Stimulated activated naive CD8-positive, alpha-beta T cell treated with anti-CD3 and anti-CD28 coated beads, Interleukin-15, Interleukin-2, amounts not matched to agents 100 U/mL and 50 U/mL, for 24 hours (primary cell): Measurements from ENCODE around the gene NDRG2.
"Not testable (repeated sequence)": the region's sequence is repeated elsewhere in the genome, so short reads cannot be mapped to it uniquely, and the experiment has no call there.

Experiments used
- ATAC-seq: fragments of 150-1000 bp; cut with Tn5 transposase; one replicate; pipeline ENCODE4 v1.10.0; 2021
- DNase-seq: peaks from one replicate; pipeline ENCODE4 v3.0.0; 2021

NDRG2 gene

GRCh38 chr14:21009721-21010120 lies 15.1 kb downstream of the NDRG2 start:
- DNase-seq, ATAC-seq: not testable (repeated sequence)

GRCh38 chr14:21003788-21004346 lies 21.0 kb downstream of the NDRG2 start:
- DNase-seq = no peak
- no peak for ATAC-seq

- ATAC-seq (no peak), DNase-seq (no peak)
Measured at GRCh38 chr14:21001218-21001617, 23.6 kb downstream of the NDRG2 start.

GRCh38 chr14:20999591-20999990 lies 25.3 kb downstream of the NDRG2 start:
- DNase-seq = no peak
- ATAC-seq = no peak

- no peak for DNase-seq
- ATAC-seq = peak; percentile 28
Measured at GRCh38 chr14:20998674-20999366, 26.0 kb downstream of the NDRG2 start, which contains the start of gene SLC39A2. Gene SLC39A2, plus strand, starts transcription at chr14:20999293. Its CDS starts 154 bp downstream, at chr14:20999447.

GRCh38 chr14:20998139-20998538 lies 26.7 kb downstream of the NDRG2 start:
- no peak for ATAC-seq

GRCh38 chr14:20997564-20997963 lies 27.3 kb downstream of the NDRG2 start:
- ATAC-seq (no peak), DNase-seq (no peak)

More at GRCh38 chr14:20998139-20998538, 26.7 kb downstream of the NDRG2 start:
- no peak for DNase-seq

- DNase-seq (no peak), ATAC-seq (no peak)
Measured at GRCh38 chr14:20997115-20997514, 27.7 kb downstream of the NDRG2 start.

GRCh38 chr14:20996521-20996920 lies 28.3 kb downstream of the NDRG2 start:
- DNase-seq (no peak), ATAC-seq (no peak)

- ATAC-seq = peak; percentile 98
Measured at GRCh38 chr14:20989787-20990600, 34.9 kb downstream of the NDRG2 start, which contains the start of gene METTL17. Gene METTL17, plus strand, starts transcription at chr14:20989980. Its CDS starts 23 bp downstream, at chr14:20990003.

GRCh38 chr14:20989471-20989786 lies 35.4 kb downstream of the NDRG2 start:
- DNase-seq (no peak), ATAC-seq (no peak)

More at GRCh38 chr14:20989787-20990600, 34.9 kb downstream of the NDRG2 start, which contains the start of gene METTL17:
- peak; percentile 88 for DNase-seq

GRCh38 chr14:20988717-20989470 lies 36.0 kb downstream of the NDRG2 start:
- DNase-seq (no peak), ATAC-seq (no peak)

GRCh38 chr14:20986811-20987210 lies 38.0 kb downstream of the NDRG2 start:
- DNase-seq (no peak), ATAC-seq (no peak)

- not testable (repeated sequence) for ATAC-seq, DNase-seq
Measured at GRCh38 chr14:20985650-20986049, 39.2 kb downstream of the NDRG2 start.

- DNase-seq = no peak
- ATAC-seq = no peak
Measured at GRCh38 chr14:20982646-20983369, 42.1 kb downstream of the NDRG2 start.

GRCh38 chr14:20980906-20981305 lies 44.0 kb downstream of the NDRG2 start:
- ATAC-seq (no peak), DNase-seq (no peak)

GRCh38 chr14:20978687-20979086 lies 46.2 kb downstream of the NDRG2 start:
- DNase-seq (no peak), ATAC-seq (no peak)

GRCh38 chr14:20976291-20976690 lies 48.6 kb downstream of the NDRG2 start:
- DNase-seq = no peak
- ATAC-seq = no peak

GRCh38 chr14:20973501-20973900 lies 51.4 kb downstream of the NDRG2 start:
- no peak for DNase-seq
- no peak for ATAC-seq

- ATAC-seq (no peak), DNase-seq (no peak)
Measured at GRCh38 chr14:20971705-20972021, 53.2 kb downstream of the NDRG2 start.

- DNase-seq (peak; percentile 87), ATAC-seq (peak; percentile 92)
Measured at GRCh38 chr14:20970983-20971704, 53.7 kb downstream of the NDRG2 start.
